Activated naive CD8-positive, alpha-beta T cell treated with anti-CD3 and anti-CD28 coated beads, Interleukin-2, amount 50 U/mL, for 24 hours (primary cell): ENCODE data around the gene MAPKAP1.
A peak's percentile ranks its signal among the peaks of the same experiment; 100 is the strongest.
"Not testable (repeated sequence)": the region's sequence is repeated elsewhere in the genome, so short reads cannot be mapped to it uniquely, and the experiment has no call there.

Experiments used
- ATAC-seq: fragments of 150-1000 bp; cut with Tn5 transposase; one replicate; pipeline ENCODE4 v1.10.0; 2021
- DNase-seq: peaks from one replicate; pipeline ENCODE4 v3.0.0; 2021
- H3K27ac Mint-ChIP-seq: one replicate; pipeline ENCODE4 v1.8.0; 2021; ENCODE audit warnings: mild to moderate bottlenecking, mixed read lengths
- H3K27me3 Mint-ChIP-seq: one replicate; pipeline ENCODE4 v1.8.0; 2021; ENCODE audit warnings: mixed read lengths
- H3K36me3 Mint-ChIP-seq: one replicate; pipeline ENCODE4 v1.8.0; 2021; ENCODE audit warnings: low read depth, mixed read lengths
- H3K4me1 Mint-ChIP-seq: one replicate; pipeline ENCODE4 v1.8.0; 2021; ENCODE audit warnings: mixed read lengths
- H3K4me3 Mint-ChIP-seq: one replicate; pipeline ENCODE4 v1.8.0; 2021; ENCODE audit warnings: mild to moderate bottlenecking, moderate library complexity, mixed read lengths
- H3K9me3 Mint-ChIP-seq: one replicate; pipeline ENCODE4 v1.8.0; 2021; ENCODE audit warnings: mixed read lengths

The MAPKAP1 gene

GRCh38 chr9:125696106-125696647 lies 10.8 kb downstream of the MAPKAP1 start:
- DNase-seq (no peak), ATAC-seq (no peak)
- Mint-ChIP-seq H3K36me3 (peaks cover 24% of the 10 kb centered on the region), H3K4me3 (no peak overlapping the region), H3K9me3 (no peaks in the 10 kb centered on the region), H3K4me1 (peaks cover 45% of the 10 kb centered on the region), H3K27ac (no peak overlapping the region), H3K27me3 (no peaks in the 10 kb centered on the region)

- Mint-ChIP-seq H3K4me1 (peaks cover 41% of the 10 kb centered on the region), H3K36me3 (peaks cover 26% of the 10 kb centered on the region)
- H3K9me3 Mint-ChIP-seq, H3K4me3 Mint-ChIP-seq, H3K27ac Mint-ChIP-seq, ATAC-seq, H3K27me3 Mint-ChIP-seq, DNase-seq: not testable (repeated sequence)
Observed at GRCh38 chr9:125695548-125695947, 11.5 kb downstream of the MAPKAP1 start.

- DNase-seq: no peak
- no peak overlapping the region for H3K4me3 Mint-ChIP-seq
- peaks cover 25% of the 10 kb centered on the region for H3K36me3 Mint-ChIP-seq
- no peaks in the 10 kb centered on the region for H3K9me3 Mint-ChIP-seq
- peaks cover 32% of the 10 kb centered on the region for H3K4me1 Mint-ChIP-seq
- H3K27ac Mint-ChIP-seq: no peak overlapping the region
- ATAC-seq: no peak
- no peaks in the 10 kb centered on the region for H3K27me3 Mint-ChIP-seq
Observed at GRCh38 chr9:125694478-125694877, 12.5 kb downstream of the MAPKAP1 start.

GRCh38 chr9:125693492-125693891 lies 13.5 kb downstream of the MAPKAP1 start:
- not testable (repeated sequence) for ATAC-seq, H3K27ac Mint-ChIP-seq, H3K9me3 Mint-ChIP-seq, DNase-seq, H3K4me3 Mint-ChIP-seq, H3K27me3 Mint-ChIP-seq
- peaks cover 25% of the 10 kb centered on the region for H3K4me1 Mint-ChIP-seq
- H3K36me3 Mint-ChIP-seq: peaks cover 20% of the 10 kb centered on the region

- DNase-seq: no peak
- Mint-ChIP-seq H3K9me3 (no peaks in the 10 kb centered on the region), H3K4me1 (peaks cover 15% of the 10 kb centered on the region), H3K27ac (no peak overlapping the region), H3K27me3 (no peaks in the 10 kb centered on the region), H3K4me3 (no peak overlapping the region), H3K36me3 (peaks cover 13% of the 10 kb centered on the region)
- no peak for ATAC-seq
Observed at GRCh38 chr9:125691869-125692268, 15.1 kb downstream of the MAPKAP1 start.

- Mint-ChIP-seq H3K9me3 (no peaks in the 10 kb centered on the region), H3K27me3 (no peaks in the 10 kb centered on the region), H3K4me3 (no peak overlapping the region), H3K36me3 (peaks cover 9% of the 10 kb centered on the region), H3K4me1 (peaks cover 6% of the 10 kb centered on the region), H3K27ac (no peak overlapping the region)
- no peak for ATAC-seq
- DNase-seq: no peak
Observed at GRCh38 chr9:125690679-125691078, 16.3 kb downstream of the MAPKAP1 start.

GRCh38 chr9:125687163-125687863 lies 19.7 kb downstream of the MAPKAP1 start:
- H3K36me3 Mint-ChIP-seq: peaks cover 21% of the 10 kb centered on the region
- H3K9me3 Mint-ChIP-seq: no peaks in the 10 kb centered on the region
- DNase-seq (no peak), ATAC-seq (no peak)
- no peak overlapping the region for H3K4me3 Mint-ChIP-seq
- no peak overlapping the region for H3K27ac Mint-ChIP-seq
- no peaks in the 10 kb centered on the region for H3K27me3 Mint-ChIP-seq
- peaks cover 22% of the 10 kb centered on the region for H3K4me1 Mint-ChIP-seq

GRCh38 chr9:125685167-125685566 lies 21.8 kb downstream of the MAPKAP1 start:
- no peaks in the 10 kb centered on the region for H3K27me3 Mint-ChIP-seq
- peaks cover 28% of the 10 kb centered on the region for H3K4me1 Mint-ChIP-seq
- no peaks in the 10 kb centered on the region for H3K9me3 Mint-ChIP-seq
- DNase-seq (no peak), ATAC-seq (no peak)
- H3K36me3 Mint-ChIP-seq: peaks cover 18% of the 10 kb centered on the region
- H3K4me3 Mint-ChIP-seq: no peak overlapping the region
- no peak overlapping the region for H3K27ac Mint-ChIP-seq

- DNase-seq (no peak), ATAC-seq (peak; percentile 36)
- Mint-ChIP-seq H3K27ac (no peak overlapping the region), H3K9me3 (no peaks in the 10 kb centered on the region), H3K4me1 (peaks cover 32% of the 10 kb centered on the region), H3K4me3 (no peak overlapping the region), H3K27me3 (no peaks in the 10 kb centered on the region), H3K36me3 (peaks cover 18% of the 10 kb centered on the region)
Observed at GRCh38 chr9:125683486-125683885, 23.5 kb downstream of the MAPKAP1 start.

GRCh38 chr9:125682340-125682739 lies 24.7 kb downstream of the MAPKAP1 start:
- DNase-seq: no peak
- no peaks in the 10 kb centered on the region for H3K9me3 Mint-ChIP-seq
- peaks cover 20% of the 10 kb centered on the region for H3K36me3 Mint-ChIP-seq
- ATAC-seq: no peak
- no peak overlapping the region for H3K27ac Mint-ChIP-seq
- peaks cover 32% of the 10 kb centered on the region for H3K4me1 Mint-ChIP-seq
- H3K27me3 Mint-ChIP-seq: no peaks in the 10 kb centered on the region
- H3K4me3 Mint-ChIP-seq: no peak overlapping the region

- DNase-seq: no peak
- Mint-ChIP-seq H3K27me3 (no peaks in the 10 kb centered on the region), H3K4me3 (no peak overlapping the region), H3K4me1 (peaks cover 32% of the 10 kb centered on the region), H3K9me3 (no peaks in the 10 kb centered on the region), H3K36me3 (peaks cover 22% of the 10 kb centered on the region), H3K27ac (no peak overlapping the region)
- ATAC-seq: no peak
Observed at GRCh38 chr9:125681657-125682056, 25.4 kb downstream of the MAPKAP1 start.

GRCh38 chr9:125681086-125681622 lies 25.9 kb downstream of the MAPKAP1 start:
- Mint-ChIP-seq H3K36me3 (peaks cover 22% of the 10 kb centered on the region), H3K4me3 (no peak overlapping the region), H3K4me1 (peaks cover 32% of the 10 kb centered on the region), H3K27me3 (no peaks in the 10 kb centered on the region), H3K9me3 (no peaks in the 10 kb centered on the region), H3K27ac (peak overlapping the region; percentile 11)
- ATAC-seq: no peak
- DNase-seq: no peak

- Mint-ChIP-seq H3K36me3 (peaks cover 18% of the 10 kb centered on the region), H3K27ac (no peak overlapping the region), H3K4me3 (no peak overlapping the region), H3K27me3 (no peaks in the 10 kb centered on the region), H3K4me1 (peaks cover 32% of the 10 kb centered on the region), H3K9me3 (no peaks in the 10 kb centered on the region)
- no peak for ATAC-seq
- DNase-seq: no peak
Observed at GRCh38 chr9:125680445-125680844, 26.6 kb downstream of the MAPKAP1 start.

GRCh38 chr9:125679597-125680189 lies 27.3 kb downstream of the MAPKAP1 start:
- peaks cover 30% of the 10 kb centered on the region for H3K4me1 Mint-ChIP-seq
- H3K27ac Mint-ChIP-seq: no peak overlapping the region
- no peaks in the 10 kb centered on the region for H3K9me3 Mint-ChIP-seq
- ATAC-seq (no peak), DNase-seq (no peak)
- no peak overlapping the region for H3K4me3 Mint-ChIP-seq
- H3K36me3 Mint-ChIP-seq: peaks cover 11% of the 10 kb centered on the region
- H3K27me3 Mint-ChIP-seq: no peaks in the 10 kb centered on the region
